Stimulated activated CD4-positive, alpha-beta T cell treated with anti-CD3 and anti-CD28 coated beads, TNF-alpha, amount 100 ng/mL, for 1 hour (primary cell): ENCODE measurements around the gene DZIP1.

ENCODE experiments used
- DNase-seq, 3 donors: peaks; one replicate each; pipeline ENCODE4 v3.0.0-alpha.2; 2020; ENCODE audit warnings: low read depth in 3 of 3, low spot score in 1 of 3

Gene DZIP1

DNA sequence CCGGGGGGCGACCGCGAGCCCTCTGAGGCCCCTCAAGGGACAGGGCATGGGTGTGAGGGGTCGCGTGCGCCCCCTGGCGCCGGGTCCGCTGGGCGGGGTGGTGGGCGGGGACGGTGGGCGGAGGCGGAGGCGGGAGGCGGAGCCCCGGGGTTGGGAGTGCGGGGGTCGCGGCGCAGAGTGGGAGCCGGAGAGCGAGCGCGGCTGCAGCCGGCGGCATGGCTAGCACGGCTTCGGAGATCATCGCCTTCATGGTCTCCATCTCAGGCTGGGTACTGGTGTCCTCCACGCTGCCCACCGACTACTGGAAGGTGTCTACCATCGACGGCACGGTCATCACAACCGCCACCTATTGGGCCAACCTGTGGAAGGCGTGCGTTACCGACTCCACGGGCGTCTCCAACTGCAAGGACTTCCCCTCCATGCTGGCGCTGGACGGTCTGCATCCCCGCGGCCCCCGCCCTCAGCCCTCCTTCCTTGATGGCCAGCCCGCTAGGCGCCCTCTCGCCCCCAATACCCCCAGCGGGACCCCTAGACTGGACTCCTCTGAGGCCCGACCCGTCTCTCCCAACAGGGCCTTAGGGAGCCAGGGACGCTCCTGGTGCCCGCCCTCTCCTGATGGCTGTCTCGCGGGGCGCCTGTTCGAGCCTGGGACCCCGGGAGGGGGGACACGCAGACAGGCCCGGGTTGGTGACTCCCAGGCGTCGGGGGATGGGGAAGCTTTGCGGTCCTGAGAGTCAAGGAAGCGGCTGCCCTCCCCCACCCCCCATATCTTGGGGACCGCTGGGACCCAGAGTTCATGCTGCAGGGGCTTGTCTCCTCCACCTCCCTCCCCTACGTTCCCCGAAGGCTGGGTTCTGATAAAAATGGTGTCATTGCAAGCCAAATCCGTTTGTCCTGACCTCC, 91.7 kb downstream of the DZIP1 start, which contains the start of gene CLDN10:
CLDN10 (plus strand) TSS at position 182 of the 903 bp plus-strand sequence; CDS start at position 216, 34 bp downstream.
- DNase-seq: no peak

DNA sequence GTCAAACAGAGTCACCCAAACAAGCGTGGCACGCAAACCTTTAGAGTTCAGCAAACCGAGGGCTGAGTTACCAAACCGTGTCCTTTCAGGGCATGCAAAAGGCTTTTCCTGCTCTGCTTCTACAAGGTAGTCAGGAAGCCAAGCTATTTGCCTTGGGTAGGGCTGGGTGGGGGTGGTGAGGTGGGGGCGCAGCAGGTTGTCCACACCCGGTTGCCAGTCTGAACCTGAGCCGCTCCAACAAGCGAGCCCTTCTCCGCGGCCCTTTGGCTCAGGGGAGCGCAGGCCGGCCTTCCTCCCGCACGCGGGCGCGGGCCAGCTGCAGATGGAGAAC, 92.3 kb downstream of the DZIP1 start:
- no peak for DNase-seq

GRCh38 chr13:95547531-95548167, 96.9 kb downstream of the DZIP1 start:
- no peak for DNase-seq

- DNase-seq: no peak
These were observed 97.6 kb downstream of the DZIP1 start for GRCh38 chr13:95546919-95547318.

DNA sequence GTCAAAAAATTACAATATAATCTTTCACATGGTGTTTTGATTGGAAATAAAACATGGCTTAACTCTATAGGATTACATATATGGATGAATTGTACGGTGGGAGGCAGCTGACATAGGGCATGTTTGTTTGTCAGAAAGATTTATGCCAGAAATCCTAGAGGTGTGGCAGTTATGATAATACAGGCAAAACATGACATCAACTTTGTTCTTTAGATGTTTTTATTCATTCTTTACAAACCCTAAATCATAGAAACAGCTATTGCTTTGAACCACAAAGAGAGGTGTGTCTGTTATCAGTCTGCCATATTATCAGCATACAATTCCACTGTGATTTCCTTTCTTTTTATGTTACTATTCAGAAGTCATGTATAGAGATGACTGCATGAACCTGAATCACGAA, 100.2 kb downstream of the DZIP1 start:
- DNase-seq: no peak

GRCh38 chr13:95541911-95542474, 102.5 kb downstream of the DZIP1 start:
- no peak for DNase-seq

- DNase-seq: no peak
These were observed 103.2 kb downstream of the DZIP1 start for GRCh38 chr13:95541308-95541707.

DNA sequence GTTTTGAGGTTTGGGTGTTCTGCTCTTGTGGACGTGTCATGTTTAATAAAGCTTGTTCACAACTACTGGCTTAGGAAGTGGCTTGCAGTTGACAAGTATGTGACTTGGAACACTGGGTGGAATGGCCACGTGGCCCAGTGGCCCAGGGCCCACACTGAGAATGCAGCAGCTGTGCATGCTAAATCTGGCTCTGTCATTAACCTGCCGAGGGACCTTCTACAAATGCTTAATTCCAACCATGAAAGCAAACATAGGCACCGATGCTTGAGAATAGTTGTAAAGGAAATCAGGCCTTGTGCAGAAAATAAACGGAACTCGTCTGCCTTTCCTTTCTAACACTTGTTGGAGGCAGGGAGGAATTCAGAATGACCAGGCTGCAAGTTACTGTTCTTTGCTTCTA, 103.6 kb downstream of the DZIP1 start:
- no peak for DNase-seq

DNA sequence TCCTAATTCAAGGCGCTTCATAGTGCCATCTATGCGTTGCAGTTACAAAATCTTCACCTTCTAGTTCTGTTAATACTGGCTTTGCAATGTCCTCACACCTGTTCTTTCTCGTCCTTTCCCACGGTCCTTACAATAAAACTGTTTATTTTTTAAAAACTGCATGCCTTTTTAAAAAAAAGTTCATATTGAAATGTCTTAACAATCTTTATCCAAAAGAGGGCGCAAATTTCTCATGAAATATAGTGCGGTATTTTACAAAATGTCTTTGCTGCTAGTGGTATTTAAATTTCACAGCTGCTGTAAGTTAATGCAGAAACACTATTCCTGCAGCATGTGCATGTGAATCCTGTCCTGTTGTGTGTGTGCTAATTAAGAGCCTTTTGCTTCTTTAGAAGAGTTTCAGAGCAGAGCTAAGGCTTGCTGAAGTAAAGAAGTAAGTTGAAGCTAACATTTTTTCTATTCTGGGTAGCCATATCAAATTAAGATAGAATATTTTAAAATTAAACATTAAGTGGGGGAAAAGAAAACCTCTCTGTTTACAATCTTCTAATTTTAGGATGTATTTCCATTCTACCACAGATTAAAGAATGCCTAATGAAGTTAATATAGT, 107.8 kb downstream of the DZIP1 start:
- DNase-seq: no peak

GRCh38 chr13:95535243-95535642, 109.3 kb downstream of the DZIP1 start:
- DNase-seq: no peak

DNA sequence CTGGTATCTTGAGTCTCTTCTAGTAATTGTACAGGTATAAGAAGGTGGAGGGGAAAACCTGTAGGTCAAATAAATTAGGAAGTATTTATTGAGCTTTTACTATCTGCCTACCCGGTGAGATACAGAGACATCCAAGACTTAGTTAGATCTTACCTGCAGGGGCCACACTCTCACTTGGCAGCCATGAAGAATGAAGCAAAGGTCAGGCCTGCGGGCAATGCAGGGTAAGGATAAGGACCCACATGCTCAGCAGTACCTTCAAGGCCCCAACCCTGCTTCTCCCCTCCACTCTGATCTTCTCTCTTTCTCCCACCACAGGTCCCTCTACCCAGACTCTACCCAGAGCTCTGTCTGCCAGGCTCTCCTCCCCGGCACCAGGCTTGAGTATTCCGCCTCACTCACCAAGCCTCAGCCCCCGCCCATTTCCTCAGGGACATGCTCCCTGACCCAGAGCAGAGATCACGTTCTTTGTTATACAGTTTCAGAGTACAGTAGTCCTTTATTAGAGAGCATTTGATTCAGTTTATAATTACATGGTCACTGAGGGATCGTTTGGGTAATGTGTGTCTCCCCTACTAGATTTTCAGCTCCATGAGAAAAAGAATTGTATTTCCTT, 110.9 kb downstream of the DZIP1 start:
- DNase-seq: no peak

GRCh38 chr13:95530178-95530577, 114.3 kb downstream of the DZIP1 start:
- DNase-seq: no peak
